Measurements from ENCODE around the gene TACC2.

The TACC2 gene

GRCh38 chr10:122044045-122044661, 55.2 kb downstream of the TACC2 start:
- no peak overlapping the region for H3K4me3 ChIP-seq (ENCODE audit: low read depth, low read length)
- TF ChIP-seq CTCF (IDR thresholded peaks at IDR 0.05; ENCODE audit: low read depth, low read length, missing control alignments), result no peak
- no peak for DNase-seq (ENCODE audit: low read depth)

GRCh38 chr10:122044713-122045112, 55.8 kb downstream of the TACC2 start:
- no peak for TF ChIP-seq CTCF (IDR thresholded peaks at IDR 0.05; ENCODE audit: low read depth, low read length, missing control alignments)
- H3K4me3 ChIP-seq (ENCODE audit: low read depth, low read length), result no peak overlapping the region
- no peak for DNase-seq (ENCODE audit: low read depth)

- no peak for DNase-seq (ENCODE audit: low read depth)
- TF ChIP-seq CTCF (IDR thresholded peaks at IDR 0.05; ENCODE audit: low read depth, low read length, missing control alignments), result no peak
- no peak overlapping the region for H3K4me3 ChIP-seq (ENCODE audit: low read depth, low read length)
Observed at GRCh38 chr10:122045212-122045611, 56.2 kb downstream of the TACC2 start.

- no peak overlapping the region for H3K4me3 ChIP-seq (ENCODE audit: low read depth, low read length)
- DNase-seq (ENCODE audit: low read depth), result no peak
- no peak for TF ChIP-seq CTCF (IDR thresholded peaks at IDR 0.05; ENCODE audit: low read depth, low read length, missing control alignments)
Observed at GRCh38 chr10:122047560-122047959, 58.6 kb downstream of the TACC2 start.

- H3K4me3 ChIP-seq (ENCODE audit: low read depth, low read length), result no peak overlapping the region
- no peak for DNase-seq (ENCODE audit: low read depth)
- no peak for TF ChIP-seq CTCF (IDR thresholded peaks at IDR 0.05; ENCODE audit: low read depth, low read length, missing control alignments)
Observed at GRCh38 chr10:122049076-122049475, 60.1 kb downstream of the TACC2 start.

GRCh38 chr10:122050311-122050710, 61.3 kb downstream of the TACC2 start:
- DNase-seq (ENCODE audit: low read depth), result no peak
- no peak overlapping the region for H3K4me3 ChIP-seq (ENCODE audit: low read depth, low read length)
- TF ChIP-seq CTCF (IDR thresholded peaks at IDR 0.05; ENCODE audit: low read depth, low read length, missing control alignments), result no peak

- no peak for TF ChIP-seq CTCF (IDR thresholded peaks at IDR 0.05; ENCODE audit: low read depth, low read length, missing control alignments)
- no peak for DNase-seq (ENCODE audit: low read depth)
- no peak overlapping the region for H3K4me3 ChIP-seq (ENCODE audit: low read depth, low read length)
Observed at GRCh38 chr10:122050811-122051210, 61.8 kb downstream of the TACC2 start.

All from GM12864 (cell line).